Liver (tissue), 3 donors: ENCODE data around the gene NOL4L.

Experiments
- EGR1 ChIP-seq, 2 donors: IDR thresholded peaks; 2 replicates each; pipeline ENCODE4 v1.6.1; 2016 to 2018; ENCODE audit warnings: antibody characterized with exemption in 2 of 2, low read depth in 2 of 2
- FOXA1 ChIP-seq: IDR thresholded peaks from 2 replicates; pipeline ENCODE4 v1.6.1; 2016; ENCODE audit warnings: antibody characterized with exemption
- GABPA ChIP-seq, 2 donors: IDR thresholded peaks in 1 of 2; conservative IDR thresholded peaks in 1 of 2; 2 replicates each; pipeline ENCODE4 v1.6.1; 2016; ENCODE audit warnings: antibody characterized with exemption in 2 of 2, mild to moderate bottlenecking in 1 of 2, moderate library complexity in 1 of 2
- JUND ChIP-seq, 2 donors: IDR thresholded peaks; 2 replicates each; pipeline ENCODE4 v1.6.1; 2016; ENCODE audit warnings: antibody characterized with exemption in 2 of 2
- MAX ChIP-seq: IDR thresholded peaks from 2 replicates; pipeline ENCODE4 v1.6.1; 2016; ENCODE audit warnings: antibody characterized with exemption
- RAD21 ChIP-seq, 2 donors: IDR thresholded peaks; 2 replicates each; pipeline ENCODE4 v1.6.1; 2016; ENCODE audit warnings: antibody characterized with exemption in 2 of 2, mild to moderate bottlenecking in 2 of 2
- REST ChIP-seq: IDR thresholded peaks from 2 replicates; pipeline ENCODE4 v1.6.1; 2016; ENCODE audit warnings: antibody characterized with exemption, mild to moderate bottlenecking
- RXRA ChIP-seq, 2 donors: IDR thresholded peaks; 2 replicates each; pipeline ENCODE4 v1.6.1; 2017 to 2018; ENCODE audit warnings: antibody characterized with exemption in 2 of 2, mild to moderate bottlenecking in 1 of 2
- TAF1 ChIP-seq: conservative IDR thresholded peaks from 2 replicates; pipeline ENCODE4 v1.6.1; 2016; ENCODE audit warnings: antibody characterized with exemption, mild to moderate bottlenecking
- YY1 ChIP-seq: IDR thresholded peaks from 2 replicates; pipeline ENCODE4 v1.6.1; 2016; ENCODE audit warnings: antibody characterized with exemption, mild to moderate bottlenecking
- ZBTB33 ChIP-seq: IDR thresholded peaks from 2 replicates; pipeline ENCODE4 v1.6.1; 2016; ENCODE audit warnings: antibody characterized with exemption
- TF ChIP-seq, protein P1 (sequence below): fragments of 150-350 bp; IDR thresholded peaks from 2 replicates; pipeline ENCODE4 v1.5.1; 2017; ENCODE audit warnings: improper control_type of control experiment, low read depth, low read length; ENCODE audit not compliant: missing input control
- TF ChIP-seq, protein P2 (sequence below): IDR thresholded peaks from 2 replicates; pipeline ENCODE4 v1.6.1; 2016; ENCODE audit warnings: antibody characterized with exemption
- donor health status: healthy.
- donor health status: healthy.

DNA sequence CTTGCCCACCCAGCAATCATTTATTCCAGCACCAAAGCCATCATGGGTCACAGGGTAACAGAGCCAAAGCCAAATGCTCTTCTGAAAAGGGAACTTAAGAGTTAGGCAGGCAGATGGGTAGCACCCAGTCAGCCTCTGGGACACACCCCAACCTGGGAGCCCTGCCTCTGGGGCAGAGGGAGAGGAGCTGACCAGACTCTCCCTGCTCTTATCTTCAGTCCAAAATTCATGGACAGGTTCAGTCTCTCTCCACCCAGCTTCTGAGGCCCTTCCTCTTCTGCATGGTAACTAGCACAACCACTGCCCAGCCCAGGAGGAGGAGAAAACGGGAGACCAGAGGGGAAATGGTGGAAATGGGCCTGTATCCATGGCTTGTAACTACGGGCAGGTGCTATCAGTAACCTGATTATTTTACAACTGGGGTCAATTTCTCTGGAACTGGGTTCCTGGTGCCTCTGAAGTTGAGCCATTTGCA lies 105.4 kb downstream of the NOL4L start:
- TF ChIP-seq, protein P1, sequence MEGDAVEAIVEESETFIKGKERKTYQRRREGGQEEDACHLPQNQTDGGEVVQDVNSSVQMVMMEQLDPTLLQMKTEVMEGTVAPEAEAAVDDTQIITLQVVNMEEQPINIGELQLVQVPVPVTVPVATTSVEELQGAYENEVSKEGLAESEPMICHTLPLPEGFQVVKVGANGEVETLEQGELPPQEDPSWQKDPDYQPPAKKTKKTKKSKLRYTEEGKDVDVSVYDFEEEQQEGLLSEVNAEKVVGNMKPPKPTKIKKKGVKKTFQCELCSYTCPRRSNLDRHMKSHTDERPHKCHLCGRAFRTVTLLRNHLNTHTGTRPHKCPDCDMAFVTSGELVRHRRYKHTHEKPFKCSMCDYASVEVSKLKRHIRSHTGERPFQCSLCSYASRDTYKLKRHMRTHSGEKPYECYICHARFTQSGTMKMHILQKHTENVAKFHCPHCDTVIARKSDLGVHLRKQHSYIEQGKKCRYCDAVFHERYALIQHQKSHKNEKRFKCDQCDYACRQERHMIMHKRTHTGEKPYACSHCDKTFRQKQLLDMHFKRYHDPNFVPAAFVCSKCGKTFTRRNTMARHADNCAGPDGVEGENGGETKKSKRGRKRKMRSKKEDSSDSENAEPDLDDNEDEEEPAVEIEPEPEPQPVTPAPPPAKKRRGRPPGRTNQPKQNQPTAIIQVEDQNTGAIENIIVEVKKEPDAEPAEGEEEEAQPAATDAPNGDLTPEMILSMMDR: no peak
- TF ChIP-seq GABPA (IDR thresholded peaks at IDR 0.05 in 1 of 2, conservative IDR thresholded peaks at IDR 0.05 in 1 of 2) (no peak), TAF1 (no peak), ZBTB33 (no peak), JUND (IDR thresholded peaks at IDR 0.05) (no peak), FOXA1 (no peak), MAX (no peak), RAD21 (IDR thresholded peaks at IDR 0.05) (no peak), REST (no peak), RXRA (IDR thresholded peaks at IDR 0.05) (no peak), YY1 (no peak), EGR1 (IDR thresholded peaks at IDR 0.05; ENCODE audit: low read depth in 2 of 2) (no peak)
- TF ChIP-seq, protein P2, sequence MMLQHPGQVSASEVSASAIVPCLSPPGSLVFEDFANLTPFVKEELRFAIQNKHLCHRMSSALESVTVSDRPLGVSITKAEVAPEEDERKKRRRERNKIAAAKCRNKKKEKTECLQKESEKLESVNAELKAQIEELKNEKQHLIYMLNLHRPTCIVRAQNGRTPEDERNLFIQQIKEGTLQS: no peak
